HG03045 (cell line): ENCODE measurements around the gene GPR27.

ENCODE experiments used
- ATAC-seq: cut with Tn5 transposase; IDR thresholded peaks from one replicate; pipeline ENCODE4 v1.9.1; 2021; ENCODE audit warnings: mild to moderate bottlenecking, moderate library complexity; ENCODE audit not compliant: unreplicated experiment

The GPR27 gene

DNA sequence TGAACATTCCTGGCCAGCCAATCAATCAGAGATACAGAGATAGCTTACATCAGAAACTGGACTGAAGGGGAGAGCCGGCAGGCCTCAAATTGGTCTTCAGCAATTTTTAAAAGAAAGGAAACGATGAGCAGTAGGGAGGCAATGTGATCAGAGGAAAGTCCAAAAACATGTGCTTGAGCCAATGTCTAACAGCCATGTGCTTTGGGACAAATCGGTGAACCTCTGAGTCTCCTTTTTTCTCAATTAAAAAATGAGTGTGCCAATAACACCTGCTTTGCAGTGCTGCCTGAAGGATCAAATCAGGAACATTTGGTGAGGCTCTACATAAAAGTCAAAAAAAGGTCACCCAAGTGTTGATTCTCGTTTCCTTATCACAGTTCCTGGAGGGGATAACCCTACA lies 21.0 kb upstream of the GPR27 start:
- ATAC-seq = no peak

DNA sequence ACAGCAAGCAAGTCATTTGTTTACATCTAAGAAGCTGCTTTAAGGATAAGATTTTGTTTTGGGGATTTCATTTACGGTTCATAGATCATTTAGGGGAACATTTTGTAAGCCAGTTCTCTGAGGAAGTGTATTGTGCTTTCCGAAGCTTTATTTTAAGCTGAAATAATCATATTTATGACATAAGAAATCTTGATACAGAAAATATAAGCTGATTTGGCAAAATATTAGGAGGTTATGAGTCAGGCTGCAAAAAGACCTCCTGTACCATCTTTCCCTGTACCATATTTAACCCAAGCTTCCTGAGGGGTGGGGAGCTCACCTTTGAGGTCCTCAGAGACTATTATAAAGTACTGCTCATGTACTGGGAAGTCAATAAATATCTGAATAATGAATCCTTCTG lies 20.3 kb upstream of the GPR27 start:
- no peak for ATAC-seq

DNA sequence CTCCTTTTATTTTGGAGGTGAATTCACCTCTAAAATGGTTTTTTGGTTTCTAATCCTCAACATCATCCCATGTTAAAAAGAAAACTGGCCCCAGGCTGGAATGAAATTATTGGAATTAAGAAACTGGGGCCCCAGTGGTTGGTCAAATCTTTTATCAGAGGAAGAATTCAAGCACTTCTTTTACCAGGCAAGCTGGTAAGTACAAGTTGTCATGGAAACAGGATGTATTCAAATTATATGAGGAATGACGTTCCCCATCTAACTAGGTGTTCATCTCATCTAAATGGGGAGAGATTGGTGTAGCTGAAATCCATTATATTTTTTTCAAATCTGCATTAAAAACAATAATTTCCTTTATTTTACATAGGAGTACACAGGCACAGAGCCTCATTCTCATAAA lies 18.8 kb upstream of the GPR27 start:
- no peak for ATAC-seq

- no peak for ATAC-seq
These were observed 11.0 kb upstream of the GPR27 start for GRCh38 chr3:71742621-71743020.

GRCh38 chr3:71744738-71745137 lies 8.9 kb upstream of the GPR27 start:
- no peak for ATAC-seq

DNA sequence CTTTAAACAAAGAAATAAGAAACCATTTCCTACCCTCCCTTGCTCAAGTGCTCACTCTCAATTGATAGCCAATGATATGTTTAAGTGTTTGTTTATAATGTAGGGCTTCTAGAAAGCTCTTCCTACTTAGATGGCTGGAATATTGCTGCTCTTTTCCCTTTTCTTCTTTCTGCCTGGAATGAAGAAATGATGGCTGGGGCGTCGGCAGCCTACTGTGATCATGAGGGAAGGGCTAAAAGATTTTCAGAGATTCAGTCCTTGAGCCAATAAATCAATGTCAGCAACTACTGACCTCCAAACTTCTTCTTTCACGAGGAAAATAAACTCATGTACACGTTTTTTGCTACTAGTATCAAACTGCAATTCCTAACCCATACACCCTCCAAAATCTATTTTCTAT lies 2.1 kb upstream of the GPR27 start:
- no peak for ATAC-seq

GRCh38 chr3:71752831-71753700 lies 589 bp upstream of the GPR27 start:
- ATAC-seq = no peak

DNA sequence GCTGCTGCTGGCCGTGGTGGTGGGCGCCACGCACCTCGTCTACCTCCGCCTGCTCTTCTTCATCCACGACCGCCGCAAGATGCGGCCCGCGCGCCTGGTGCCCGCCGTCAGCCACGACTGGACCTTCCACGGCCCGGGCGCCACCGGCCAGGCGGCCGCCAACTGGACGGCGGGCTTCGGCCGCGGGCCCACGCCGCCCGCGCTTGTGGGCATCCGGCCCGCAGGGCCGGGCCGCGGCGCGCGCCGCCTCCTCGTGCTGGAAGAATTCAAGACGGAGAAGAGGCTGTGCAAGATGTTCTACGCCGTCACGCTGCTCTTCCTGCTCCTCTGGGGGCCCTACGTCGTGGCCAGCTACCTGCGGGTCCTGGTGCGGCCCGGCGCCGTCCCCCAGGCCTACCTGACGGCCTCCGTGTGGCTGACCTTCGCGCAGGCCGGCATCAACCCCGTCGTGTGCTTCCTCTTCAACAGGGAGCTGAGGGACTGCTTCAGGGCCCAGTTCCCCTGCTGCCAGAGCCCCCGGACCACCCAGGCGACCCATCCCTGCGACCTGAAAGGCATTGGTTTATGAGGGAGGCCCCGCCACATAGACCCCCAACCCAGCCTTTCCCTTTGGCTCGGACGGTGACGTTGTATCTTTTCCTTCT lies 1.1 kb downstream of the GPR27 start:
- ATAC-seq = no peak

DNA sequence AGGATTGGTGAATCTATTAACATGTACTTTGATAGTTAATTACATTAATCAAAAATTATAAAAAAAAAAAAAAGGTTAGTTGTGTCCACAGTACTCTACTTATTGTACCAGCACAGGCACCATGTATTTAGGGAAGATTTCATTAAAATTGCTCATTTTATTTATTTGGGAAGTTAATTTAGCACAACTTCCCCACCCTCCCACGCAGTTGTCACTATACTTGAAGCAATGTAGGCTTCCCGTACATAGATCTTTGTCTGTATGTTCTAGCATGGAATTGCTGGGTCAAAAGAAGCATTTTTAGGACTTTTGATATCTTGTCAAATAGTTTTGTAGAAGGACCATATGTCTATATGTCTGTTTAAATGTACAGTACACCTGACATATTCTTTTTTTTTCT lies 4.4 kb downstream of the GPR27 start:
- no peak for ATAC-seq

GRCh38 chr3:71759401-71759800 lies 5.7 kb downstream of the GPR27 start:
- no peak for ATAC-seq

- ATAC-seq = no peak
These were observed 6.5 kb downstream of the GPR27 start for GRCh38 chr3:71760140-71760539.

- no peak for ATAC-seq
These were observed 9.8 kb downstream of the GPR27 start for GRCh38 chr3:71763426-71763825.

DNA sequence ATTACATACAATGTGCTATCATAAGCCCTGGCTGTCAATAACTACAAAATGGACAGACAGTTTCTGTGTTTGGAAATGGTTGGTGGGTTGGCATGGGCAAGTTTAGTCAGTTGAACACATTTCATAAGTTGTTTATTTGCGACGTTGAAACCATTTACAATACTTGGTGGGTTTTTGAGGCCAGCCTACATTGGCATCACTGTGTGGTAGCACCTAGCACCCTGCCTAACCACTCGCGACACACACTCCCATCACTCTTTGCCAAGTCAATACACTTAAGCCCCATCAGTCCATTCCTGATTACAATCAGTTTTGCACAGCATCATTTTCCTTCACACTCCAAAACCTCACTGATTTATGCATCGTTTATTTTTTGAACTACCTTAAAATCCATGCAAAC lies 17.5 kb downstream of the GPR27 start:
- no peak for ATAC-seq

- no peak for ATAC-seq
These were observed 18.2 kb downstream of the GPR27 start for GRCh38 chr3:71771884-71772283.

GRCh38 chr3:71776538-71776937 lies 22.9 kb downstream of the GPR27 start:
- no peak for ATAC-seq

GRCh38 chr3:71778353-71778752 lies 24.7 kb downstream of the GPR27 start:
- ATAC-seq = no peak

GRCh38 chr3:71779674-71780377 lies 26.2 kb downstream of the GPR27 start:
- no peak for ATAC-seq

- ATAC-seq = no peak
These were observed 26.8 kb downstream of the GPR27 start for GRCh38 chr3:71780430-71780829.

GRCh38 chr3:71783152-71783551 lies 29.5 kb downstream of the GPR27 start:
- no peak for ATAC-seq

- ATAC-seq = no peak
These were observed 30.7 kb downstream of the GPR27 start for GRCh38 chr3:71784201-71784913.

GRCh38 chr3:71784914-71785531 lies 31.4 kb downstream of the GPR27 start, which contains the start of gene PROK2:
Gene PROK2 (minus strand): TSS chr3:71785148. CDS start chr3:71785052, 96 bp downstream.
- no peak for ATAC-seq
